Measurements from ENCODE around the gene RHOG. TPM values are rescaled to one million over a fixed set of nuclear protein-coding genes. Genes with fewer than 3 reads are reported as not detected.
"Not testable (repeated sequence)": the region's sequence is repeated elsewhere in the genome, so short reads cannot be mapped to it uniquely, and the experiment has no call there.

RHOG gene
- total RNA-seq, 1 donor from 2014 or later, result 15.5 TPM

GRCh38 chr11:3834664-3835461 is 5.9 kb downstream of the RHOG start:
- peak; percentile 36 for ATAC-seq
- no peak for DNase-seq (ENCODE audit: low spot score)

GRCh38 chr11:3834349-3834663 is 6.5 kb downstream of the RHOG start:
- DNase-seq (ENCODE audit: low spot score) (no peak), ATAC-seq (no peak)

- no peak for DNase-seq (ENCODE audit: low spot score)
- no peak for ATAC-seq
These were observed 7.3 kb downstream of the RHOG start for GRCh38 chr11:3833449-3833848.

- ATAC-seq (no peak), DNase-seq (ENCODE audit: low spot score) (no peak)
These were observed 7.9 kb downstream of the RHOG start for GRCh38 chr11:3832816-3833215.

GRCh38 chr11:3831378-3832239 is 9.2 kb downstream of the RHOG start:
- DNase-seq (ENCODE audit: low spot score), result no peak
- ATAC-seq, result peak; percentile 50

- ATAC-seq (no peak), DNase-seq (ENCODE audit: low spot score) (no peak)
These were observed 10.0 kb downstream of the RHOG start for GRCh38 chr11:3830730-3831129.

GRCh38 chr11:3830088-3830487 is 10.7 kb downstream of the RHOG start:
- DNase-seq (ENCODE audit: low spot score), result no peak
- no peak for ATAC-seq

GRCh38 chr11:3827434-3828186 is 13.1 kb downstream of the RHOG start:
- ATAC-seq (no peak), DNase-seq (ENCODE audit: low spot score) (no peak)

GRCh38 chr11:3826721-3827120 is 14.0 kb downstream of the RHOG start:
- DNase-seq (ENCODE audit: low spot score) (no peak), ATAC-seq (no peak)

GRCh38 chr11:3825473-3826154 is 15.1 kb downstream of the RHOG start:
- DNase-seq (ENCODE audit: low spot score) (no peak), ATAC-seq (no peak)

- no peak for DNase-seq (ENCODE audit: low spot score)
- ATAC-seq, result peak; percentile 73
These were observed 15.9 kb downstream of the RHOG start for GRCh38 chr11:3824714-3825472.

- no peak for DNase-seq (ENCODE audit: low spot score)
- ATAC-seq, result no peak
These were observed 16.8 kb downstream of the RHOG start for GRCh38 chr11:3823762-3824506.

GRCh38 chr11:3823303-3823702 is 17.5 kb downstream of the RHOG start:
- DNase-seq (ENCODE audit: low spot score) (no peak), ATAC-seq (no peak)

GRCh38 chr11:3822312-3822711 is 18.4 kb downstream of the RHOG start:
- DNase-seq (ENCODE audit: low spot score), result no peak

GRCh38 chr11:3820971-3821370 is 19.8 kb downstream of the RHOG start:
- no peak for ATAC-seq

More at GRCh38 chr11:3822312-3822711, 18.4 kb downstream of the RHOG start:
- no peak for ATAC-seq

GRCh38 chr11:3817181-3817800 is 23.5 kb downstream of the RHOG start:
- ATAC-seq (no peak), DNase-seq (ENCODE audit: low spot score) (no peak)

More at GRCh38 chr11:3820971-3821370, 19.8 kb downstream of the RHOG start:
- DNase-seq (ENCODE audit: low spot score), result no peak

- ATAC-seq (no peak), DNase-seq (ENCODE audit: low spot score) (no peak)
These were observed 24.1 kb downstream of the RHOG start for GRCh38 chr11:3816673-3817072.

- ATAC-seq, result no peak
- DNase-seq (ENCODE audit: low spot score), result no peak
These were observed 24.9 kb downstream of the RHOG start for GRCh38 chr11:3815845-3816244.

- DNase-seq (ENCODE audit: low spot score), result not testable (repeated sequence)
These were observed 25.9 kb downstream of the RHOG start for GRCh38 chr11:3814832-3815231.

More at GRCh38 chr11:3814832-3815231, 25.9 kb downstream of the RHOG start:
- ATAC-seq, result not testable (repeated sequence)

Data from left lobe of liver (tissue), 2 donors.